ENCODE measurements around the gene ZNF83.
"Not testable (repeated sequence)": the region's sequence is repeated elsewhere in the genome, so short reads cannot be mapped to it uniquely, and the experiment has no call there.

ZNF83 gene

DNA sequence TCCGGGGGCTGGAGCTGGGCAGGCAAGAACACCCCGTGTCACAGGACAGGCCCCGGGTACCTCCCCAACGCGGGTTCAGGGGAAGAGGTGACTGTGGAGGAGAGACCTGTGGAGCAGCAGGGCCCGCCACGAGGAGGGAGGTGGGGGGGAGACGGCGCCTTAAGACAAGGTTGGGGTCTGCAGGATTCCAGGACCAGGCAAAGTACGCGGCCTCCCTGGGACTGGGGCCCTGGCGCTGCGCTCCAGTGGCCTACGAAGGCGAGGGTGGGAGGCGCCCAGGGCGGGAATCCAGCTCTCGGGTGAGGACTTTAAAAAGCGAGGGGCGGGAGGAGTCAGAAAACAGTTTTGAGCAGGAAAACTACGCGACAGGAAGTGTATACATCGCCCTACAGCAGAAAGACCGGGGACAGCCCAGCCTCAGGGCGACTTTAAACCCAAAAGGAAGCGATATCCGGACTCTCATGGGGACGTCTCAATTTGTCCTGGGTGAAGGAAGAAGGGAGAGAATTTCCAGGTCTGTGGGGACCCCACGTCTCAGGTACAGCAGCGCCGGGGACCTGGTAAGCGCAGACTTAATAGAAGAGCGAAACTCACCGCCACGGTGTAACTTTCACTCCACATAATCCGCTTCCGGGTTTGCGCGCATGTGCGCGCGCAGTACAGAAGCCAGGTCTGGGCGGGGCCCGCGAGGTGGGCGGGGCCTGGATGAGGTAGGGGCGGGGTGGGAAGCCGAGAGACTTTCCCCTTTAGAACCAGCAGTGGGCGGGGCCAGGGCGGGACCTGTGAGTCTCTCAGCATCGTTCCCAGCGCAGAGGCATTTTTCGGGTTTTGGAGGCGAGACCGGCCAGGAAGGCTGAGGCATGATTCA, at the start of gene ZNF83:
ZNF83 (minus strand) TSS at position 638 of the 868 bp plus-strand sequence.
- intact Hi-C loops (cut with DNase I): loop anchor here (5.0 kb wide), 1 partner anchor 54 kb away; no protein-coding TSS in a partner anchor
- peak; percentile 88 to 99 (median 94) for DNase-seq

DNA sequence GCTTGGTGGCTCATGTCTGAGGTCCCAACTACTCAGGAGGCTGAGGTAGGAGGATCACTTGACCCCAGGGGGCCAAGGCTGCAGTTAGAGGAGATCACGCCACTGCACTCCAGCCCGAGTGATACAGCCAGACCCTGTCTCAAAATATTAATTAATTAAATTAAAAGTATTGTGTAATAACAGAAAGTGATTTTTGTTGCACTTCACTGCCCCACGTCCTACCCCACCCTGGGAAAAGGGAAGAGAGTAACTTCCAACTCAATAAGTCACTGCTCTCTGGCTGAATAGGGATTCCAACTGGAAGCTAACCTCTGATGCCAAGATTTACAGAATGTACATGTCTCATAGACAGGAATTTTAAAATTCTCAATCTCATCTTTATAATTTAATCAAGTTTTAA, 49.5 kb upstream of the ZNF83 start:
- intact Hi-C loops (cut with DNase I): no loop called here
- DNase-seq: no peak

DNA sequence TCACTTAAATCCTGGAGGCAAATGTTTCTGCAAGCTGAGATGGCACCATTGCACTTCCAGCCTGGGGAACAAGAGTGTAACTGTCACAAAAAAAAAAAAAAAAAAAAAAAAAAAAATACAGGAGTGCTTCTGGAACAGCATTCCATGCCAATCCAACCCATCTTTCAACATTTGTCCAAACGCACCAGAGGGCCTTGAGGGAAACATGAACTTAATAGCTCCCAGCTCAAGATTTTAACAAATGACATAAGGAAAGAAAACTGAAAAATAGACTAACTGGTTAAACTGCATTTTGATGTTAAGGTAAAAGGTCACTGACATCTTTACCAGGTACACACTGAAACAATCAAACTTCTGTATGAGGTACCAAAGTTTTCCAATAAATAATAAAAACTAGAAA, 47.7 kb upstream of the ZNF83 start:
- no peak for DNase-seq
- intact Hi-C loops (cut with DNase I): no loop called here

DNA sequence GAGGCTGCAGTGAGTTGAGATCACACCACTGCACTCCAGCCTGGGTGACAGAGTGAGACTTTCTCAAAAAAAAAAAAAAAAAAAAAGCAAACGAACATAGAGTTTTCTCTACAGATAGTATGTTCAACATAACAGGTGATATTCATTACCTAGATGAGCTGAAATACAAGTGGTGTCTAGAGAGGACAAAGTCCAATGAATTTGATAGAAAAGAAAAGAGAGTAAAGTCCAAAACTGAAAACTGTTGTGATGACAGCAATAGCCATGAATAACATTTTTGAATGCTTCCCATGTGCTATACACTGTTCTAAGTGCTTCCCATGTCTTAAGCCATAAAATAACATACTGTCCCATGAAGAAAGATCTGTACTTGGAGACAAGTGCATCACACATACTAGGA, 43.1 kb upstream of the ZNF83 start:
- DNase-seq; intact Hi-C loops (cut with DNase I): not testable (repeated sequence)

DNA sequence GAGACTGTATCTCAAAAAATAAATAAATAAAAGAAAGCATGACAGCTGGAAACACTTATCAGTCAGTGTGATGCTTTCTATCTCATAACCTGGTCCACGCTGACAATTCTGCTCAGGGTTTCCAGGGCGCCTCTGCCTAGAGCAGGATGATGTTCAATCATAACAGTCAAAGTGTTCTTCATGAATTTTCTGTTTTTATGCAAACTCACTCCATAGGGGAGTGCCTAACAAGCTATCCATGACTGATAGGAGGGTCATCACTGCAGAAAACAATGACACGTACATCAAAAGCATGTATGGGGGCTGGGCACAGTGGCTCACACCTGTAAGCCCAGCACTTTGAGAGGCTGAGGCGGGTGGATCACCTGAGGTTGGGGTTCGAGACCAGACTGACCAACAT, 41.4 kb upstream of the ZNF83 start:
- no peak for DNase-seq
- intact Hi-C loops (cut with DNase I): no loop called here

DNA sequence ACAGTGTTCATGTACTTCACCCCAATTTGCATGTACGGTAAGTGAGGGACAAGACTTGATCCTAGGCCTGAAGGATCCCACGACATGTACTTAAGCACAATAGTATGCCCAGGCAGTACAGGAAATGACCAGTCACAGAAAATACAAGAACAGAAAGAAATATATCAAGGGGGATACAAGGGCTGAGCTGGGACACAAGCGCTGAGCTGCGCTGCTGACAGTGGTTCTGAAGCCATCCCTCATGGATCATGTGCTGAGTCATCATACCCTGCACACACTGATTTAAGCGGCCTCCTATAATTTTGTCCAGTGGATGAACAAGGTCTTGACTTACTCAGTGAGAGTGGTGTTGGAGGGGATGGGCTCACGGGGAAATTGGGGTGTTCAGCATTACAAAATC, 37.1 kb upstream of the ZNF83 start:
- DNase-seq; intact Hi-C loops (cut with DNase I): not testable (repeated sequence)

DNA sequence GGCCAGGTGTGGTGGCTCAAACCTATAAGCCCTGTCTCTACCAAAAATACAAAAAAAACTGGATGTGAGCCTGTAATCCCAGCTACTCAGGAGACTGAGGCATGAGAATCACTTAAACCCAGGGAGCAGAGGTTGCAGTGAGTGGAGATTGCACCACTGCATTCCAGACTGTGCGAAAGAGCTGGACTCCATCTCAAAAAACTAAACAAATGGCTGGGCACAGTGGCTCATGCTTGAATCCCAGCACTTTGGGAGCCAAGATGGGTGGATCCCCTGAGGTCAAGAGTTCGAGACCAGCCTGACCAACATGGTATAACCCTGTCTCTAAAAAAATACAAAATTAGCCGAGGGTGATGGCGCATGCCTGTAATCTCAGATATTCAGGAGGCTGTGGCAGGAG, 34.9 kb upstream of the ZNF83 start:
- no peak for DNase-seq
- intact Hi-C loops (cut with DNase I): no loop called here

DNA sequence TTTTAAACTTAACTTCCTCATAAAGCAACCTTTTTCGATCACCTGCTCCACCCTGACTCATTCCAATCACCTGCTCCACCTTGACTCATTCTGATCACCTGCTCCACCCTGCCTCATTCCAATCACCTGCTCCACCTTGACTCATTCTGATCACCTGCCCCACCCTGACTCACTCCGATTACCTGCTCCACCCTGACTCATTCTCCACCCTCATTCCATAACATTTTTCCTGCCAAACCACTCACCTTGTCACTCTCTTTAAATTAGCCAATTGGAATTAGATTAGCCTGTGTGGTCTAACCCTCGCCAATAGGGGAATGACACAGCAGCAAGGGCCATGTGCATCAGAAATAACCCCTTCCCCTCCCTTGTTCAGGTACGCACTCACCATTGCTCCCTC, 31.9 kb upstream of the ZNF83 start:
- no peak for DNase-seq

DNA sequence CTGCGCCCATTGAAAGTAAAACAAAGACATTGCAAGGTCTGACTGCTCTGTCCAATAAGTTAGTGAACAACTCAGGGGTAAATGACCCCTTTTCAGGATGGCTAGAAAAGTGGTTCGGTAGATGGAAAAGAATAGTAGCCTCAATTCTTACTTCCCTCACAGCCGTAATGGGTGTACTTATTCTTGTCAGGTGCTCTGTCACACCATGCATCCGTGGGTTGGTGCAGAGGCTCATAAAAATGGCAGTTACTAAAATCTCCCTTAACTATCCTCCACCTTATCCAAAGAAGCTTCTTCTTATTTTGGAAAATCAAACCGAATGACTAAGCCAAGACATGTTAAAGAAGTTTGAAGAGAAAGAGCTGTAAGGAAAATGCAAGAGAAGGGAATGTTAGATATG, 31.4 kb upstream of the ZNF83 start:
- intact Hi-C loops (cut with DNase I): no loop called here
- DNase-seq: no peak

More for the DNA sequence above, 31.9 kb upstream of the ZNF83 start:
- intact Hi-C loops (cut with DNase I): no loop called here

DNA sequence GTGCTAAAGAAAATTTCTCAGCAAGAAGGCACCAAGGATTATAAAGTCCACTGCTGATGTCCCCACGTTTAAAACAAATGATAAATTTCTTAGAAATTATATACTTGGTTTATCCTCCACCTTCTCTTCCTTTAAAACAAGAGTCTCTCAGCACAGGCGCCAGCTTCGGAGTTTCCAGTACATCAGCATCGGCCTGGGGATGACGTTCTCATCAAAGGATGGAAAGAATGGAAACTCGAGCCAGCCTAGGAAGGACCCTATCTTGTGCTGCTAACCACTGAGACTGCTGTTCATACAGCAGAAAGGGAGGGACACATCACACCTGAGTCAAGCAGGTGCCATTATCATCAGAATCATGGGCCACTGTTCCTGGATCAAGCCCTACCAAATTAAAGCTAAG, 29.8 kb upstream of the ZNF83 start:
- no peak for DNase-seq

DNA sequence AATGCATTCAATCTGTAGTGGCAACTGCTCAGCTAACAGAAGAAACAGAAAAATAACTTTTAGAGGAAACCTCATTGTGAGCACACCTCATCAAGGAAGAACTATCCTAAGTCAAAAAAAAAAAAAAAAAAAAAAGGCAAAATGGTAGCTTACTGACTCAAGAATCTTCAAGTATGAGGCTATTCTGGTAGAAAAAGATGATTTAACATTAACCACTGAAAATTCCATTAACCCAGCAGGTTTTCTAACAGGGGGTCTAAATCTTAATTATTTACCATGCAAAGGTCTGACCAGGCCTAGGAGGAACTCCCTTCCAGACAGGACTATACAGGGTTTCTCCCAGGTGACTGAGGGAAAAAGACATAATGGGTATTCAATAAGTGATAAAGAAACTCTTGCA, 28.4 kb upstream of the ZNF83 start:
- no peak for DNase-seq

More for the DNA sequence above, 29.8 kb upstream of the ZNF83 start:
- intact Hi-C loops (cut with DNase I): no loop called here

DNA sequence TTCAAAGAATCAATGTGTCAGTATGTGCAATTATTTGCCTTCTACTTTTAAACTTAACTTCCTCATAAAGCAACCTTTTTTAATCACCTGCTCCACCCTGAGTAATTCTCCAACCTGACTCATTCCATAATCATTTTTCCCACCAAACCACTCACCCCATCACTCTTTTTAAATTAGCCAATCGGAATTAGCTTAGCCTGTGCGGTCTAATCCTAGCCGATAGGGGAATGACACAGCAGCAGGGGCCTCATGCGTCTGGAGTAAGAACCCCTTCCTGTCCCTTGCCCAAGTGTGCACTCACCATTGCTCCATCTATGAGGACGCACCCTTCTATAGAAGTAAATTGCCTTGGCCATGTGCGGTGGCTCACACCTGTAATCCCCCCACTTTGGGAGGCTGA, 27.4 kb upstream of the ZNF83 start:
- no peak for DNase-seq

More for the DNA sequence above, 28.4 kb upstream of the ZNF83 start:
- intact Hi-C loops (cut with DNase I): no loop called here

DNA sequence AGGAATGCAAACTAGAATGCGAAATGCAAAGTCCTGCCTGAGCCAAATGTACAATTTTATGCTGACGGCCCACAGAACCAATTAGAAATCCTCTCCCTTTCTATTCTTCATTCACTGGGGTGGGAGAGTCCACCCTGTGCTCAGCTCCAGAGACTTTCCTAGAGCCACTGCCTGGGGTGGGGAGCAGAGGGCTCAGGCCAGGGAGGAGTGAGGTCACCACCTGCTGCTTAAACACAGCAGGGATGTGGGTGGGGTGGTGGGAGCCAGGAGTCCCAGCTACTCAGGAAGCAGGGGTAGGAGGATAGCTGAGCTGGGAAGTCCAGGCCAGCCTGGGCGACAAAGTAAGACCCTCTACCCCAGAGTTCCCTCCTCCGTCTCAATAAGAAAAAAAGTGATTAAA, 26.9 kb upstream of the ZNF83 start:
- DNase-seq: no peak
- intact Hi-C loops (cut with DNase I): no loop called here

More for the DNA sequence above, 27.4 kb upstream of the ZNF83 start:
- intact Hi-C loops (cut with DNase I): no loop called here

DNA sequence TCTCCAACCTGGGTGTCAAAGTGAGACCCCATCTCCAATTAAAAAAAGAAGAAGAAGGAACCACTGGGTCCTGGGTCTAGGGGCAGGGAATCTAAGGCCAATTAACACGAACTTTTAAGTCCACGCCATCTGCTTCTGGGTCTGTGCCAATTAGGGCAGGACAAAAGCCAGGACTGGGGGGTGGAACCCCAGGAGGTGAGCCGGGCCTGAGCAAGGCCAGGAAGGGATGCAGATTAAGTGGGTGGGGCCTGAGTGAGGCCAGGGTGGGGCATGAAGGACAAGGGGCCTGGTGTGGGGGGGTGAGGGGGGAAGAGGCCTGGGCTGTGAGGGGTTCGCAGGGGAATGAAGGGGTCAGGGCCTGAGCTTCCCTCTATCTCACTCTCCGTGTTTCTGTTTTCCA, 26.3 kb upstream of the ZNF83 start:
- DNase-seq: no peak

DNA sequence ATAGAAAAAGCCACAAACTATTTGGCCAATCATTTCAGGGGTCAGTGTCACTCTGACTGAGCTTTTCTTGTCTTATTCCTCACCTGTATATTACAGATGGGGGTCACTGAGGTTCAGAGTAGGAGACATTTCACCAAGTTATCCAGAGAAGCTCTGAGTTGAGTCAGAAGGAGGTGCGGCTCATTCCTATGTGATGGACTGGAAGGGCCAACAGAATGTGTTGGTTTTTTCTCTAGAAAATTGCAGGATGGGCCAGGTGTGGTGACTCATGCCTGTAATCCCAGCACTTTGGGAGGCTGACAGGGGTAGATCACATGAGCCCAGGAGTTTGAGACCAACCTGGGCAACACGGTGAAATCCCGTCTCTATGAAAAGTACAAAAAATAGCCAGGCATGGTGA, 24.5 kb upstream of the ZNF83 start:
- DNase-seq: no peak
- intact Hi-C loops (cut with DNase I): no loop called here

More for the DNA sequence above, 26.3 kb upstream of the ZNF83 start:
- intact Hi-C loops (cut with DNase I): no loop called here

DNA sequence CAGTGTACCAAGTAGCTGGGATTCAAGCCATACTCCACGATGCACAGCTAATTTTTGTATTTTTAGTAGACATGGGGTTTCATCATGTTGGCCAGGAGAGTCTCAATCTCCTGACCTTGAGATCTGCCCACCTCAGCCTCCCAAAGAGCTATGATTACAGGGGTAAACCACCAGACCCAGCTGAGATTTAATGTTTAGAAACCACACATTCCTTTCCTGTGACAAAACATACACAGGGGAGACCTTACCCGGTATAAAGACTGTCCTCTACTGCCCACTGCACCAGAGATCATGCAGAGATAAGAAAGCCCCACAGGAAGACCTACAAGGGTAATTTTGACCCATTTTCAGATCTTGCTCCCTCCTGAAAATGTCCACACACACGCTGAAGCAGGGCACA, 22.8 kb upstream of the ZNF83 start:
- no peak for DNase-seq
- intact Hi-C loops (cut with DNase I): no loop called here

DNA sequence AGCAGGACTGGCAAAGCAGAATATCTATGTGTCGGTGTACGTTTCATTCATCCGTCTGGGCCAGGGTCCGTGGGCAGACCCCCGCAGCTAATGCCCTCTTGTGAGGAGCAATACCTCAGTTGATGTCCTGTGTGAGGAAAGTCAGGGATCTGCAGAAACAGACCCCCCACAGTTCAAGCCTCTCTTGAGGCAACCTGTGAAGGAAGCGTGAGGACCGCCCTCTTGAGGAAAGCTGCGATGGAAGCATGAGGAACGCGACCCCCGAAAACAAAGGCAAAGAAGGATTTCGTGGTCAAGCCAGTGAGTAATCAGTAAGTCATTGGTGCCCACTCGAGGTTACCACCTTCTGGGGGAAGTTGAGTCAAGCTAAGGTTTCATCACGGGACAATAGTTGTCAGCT, 20.9 kb upstream of the ZNF83 start:
- DNase-seq: no peak
- intact Hi-C loops (cut with DNase I): no loop called here

DNA sequence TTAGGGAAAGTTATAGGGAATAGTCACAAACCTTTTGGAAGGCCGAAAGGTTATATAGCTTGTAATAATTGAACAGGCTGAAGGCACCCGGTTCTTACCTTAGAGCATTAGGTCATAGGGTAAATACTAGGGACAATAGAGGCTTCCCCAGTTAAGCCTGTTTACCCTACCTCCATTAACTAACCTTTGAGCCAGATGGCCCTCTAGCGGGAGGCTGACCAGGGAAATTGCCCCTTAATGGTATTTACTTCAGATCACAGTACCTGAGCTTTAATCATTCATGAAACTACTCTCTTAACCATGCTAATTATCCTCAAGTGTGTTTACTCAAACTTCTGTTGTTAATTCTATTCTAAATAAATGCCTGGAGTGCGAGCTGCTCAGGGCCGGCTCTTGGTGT, 20.4 kb upstream of the ZNF83 start:
- intact Hi-C loops (cut with DNase I): no loop called here
- no peak for DNase-seq

DNA sequence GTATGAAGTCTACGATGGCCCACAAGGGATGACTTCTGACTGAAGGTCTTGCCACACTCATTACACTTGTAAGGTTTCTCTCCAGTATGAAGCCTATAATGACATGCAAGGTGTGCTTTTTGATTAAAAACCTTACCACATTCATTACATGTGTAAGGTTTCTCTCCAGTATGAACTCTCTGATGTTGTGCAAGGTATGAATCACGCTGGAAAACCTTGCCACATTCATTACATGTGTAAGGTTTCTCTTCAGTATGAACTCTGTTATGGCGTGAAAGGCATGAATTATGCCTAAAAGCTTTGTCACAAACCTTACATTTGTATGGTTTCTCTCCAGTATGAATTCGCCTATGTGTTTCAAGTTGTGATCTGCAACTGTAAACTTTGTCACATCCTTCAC, 15.0 kb upstream of the ZNF83 start:
- intact Hi-C loops (cut with DNase I): no loop called here
- DNase-seq: no peak

DNA sequence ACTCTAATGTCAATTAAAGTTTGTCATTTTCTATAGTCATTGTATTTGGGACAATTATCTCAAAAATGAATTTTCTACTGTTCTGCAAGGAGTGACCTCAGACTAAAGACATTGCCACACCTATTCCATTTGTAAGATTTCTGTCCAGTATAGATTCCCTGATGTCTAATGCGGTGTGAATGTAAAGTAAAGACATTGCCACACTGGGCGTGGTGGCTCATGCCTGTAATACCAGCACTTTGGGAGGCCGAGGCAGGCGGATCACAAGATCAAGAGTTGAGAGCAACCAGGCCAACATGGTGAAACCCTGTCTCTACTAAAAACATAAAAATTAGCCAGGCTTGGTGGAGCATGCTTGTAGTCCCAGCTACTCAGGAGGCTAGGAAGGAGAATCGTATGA, 13.8 kb upstream of the ZNF83 start:
- DNase-seq: no peak
- intact Hi-C loops (cut with DNase I): no loop called here

DNA sequence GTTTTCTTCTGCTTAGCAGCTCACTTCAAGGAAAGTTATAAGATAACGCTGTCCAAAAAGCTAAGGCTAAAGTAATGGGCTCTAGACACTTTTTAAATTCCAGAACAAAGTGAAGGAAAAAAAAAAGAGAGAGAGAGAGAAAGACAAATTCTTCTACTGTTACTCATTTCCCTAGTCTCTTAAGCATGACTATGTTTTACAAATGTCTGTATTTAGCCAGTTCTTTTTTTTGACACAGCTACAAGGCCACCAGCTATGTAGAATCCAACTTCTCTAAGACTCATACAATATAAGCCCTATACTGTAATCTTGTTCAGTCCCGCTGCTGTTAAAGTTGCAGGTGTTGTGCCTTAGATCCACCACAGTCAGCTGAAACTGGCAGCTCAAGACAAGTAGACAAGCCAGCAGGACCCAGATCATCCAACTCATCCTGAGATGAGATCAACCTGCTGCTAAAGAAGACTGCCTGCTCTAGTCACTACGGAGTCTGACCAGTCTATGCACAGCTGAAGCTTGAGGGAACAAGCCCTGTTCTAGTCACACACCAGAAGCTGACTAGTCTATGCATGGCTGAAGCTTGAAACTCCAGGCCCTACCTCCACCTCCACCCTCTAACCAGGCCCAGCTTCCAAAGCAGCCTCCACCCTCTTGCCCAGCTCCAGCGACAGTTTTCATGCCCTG, 10.3 kb upstream of the ZNF83 start:
- intact Hi-C loops (cut with DNase I): no loop called here
- DNase-seq: no peak
